Stomach (tissue), 4 donors: Measurements from ENCODE around the gene USP35.

ENCODE experiments used
- CTCF ChIP-seq, 7 experiments: fragments of 450-650 bp in 4 of 7; fragments of 200-600 bp in 3 of 7; sonication (generic) in 3 of 7; IDR thresholded peaks; one replicate each; pipeline ENCODE4 v1.5.1; 2016 to 2019; ENCODE audit warnings: antibody characterized with exemption in 7 of 7, control low read depth in 2 of 7, mild to moderate bottlenecking in 1 of 7
- POLR2AphosphoS5 ChIP-seq, 3 donors: sonication (generic); formaldehyde crosslinking; IDR thresholded peaks; one replicate each; pipeline ENCODE4 v1.6.1; 2016; ENCODE audit warnings: antibody characterized with exemption in 3 of 3

- TF ChIP-seq POLR2AphosphoS5 (IDR thresholded peaks at IDR 0.05): no peak
- TF ChIP-seq CTCF (IDR thresholded peaks at IDR 0.05): no peak
These were observed 8.0 kb upstream of the USP35 start for GRCh38 chr11:78180751-78181150.
